OCI-LY3 (cell line): ENCODE data around the gene MET.

Experiments
- EZH2phosphoT487 ChIP-seq: fragments of 200-600 bp; shearing (Covaris generic); IDR thresholded peaks from 2 replicates; pipeline ENCODE4 v1.6.1; 2018; ENCODE audit warnings: antibody characterized with exemption, mixed run types, low read depth
- TF ChIP-seq, protein P1 (sequence below): fragments of 200-600, 300-600 bp; sonication (generic); IDR thresholded peaks from 2 replicates; pipeline ENCODE4 v1.5.1; 2014; ENCODE audit warnings: antibody characterized with exemption, low read length, low read depth

DNA sequence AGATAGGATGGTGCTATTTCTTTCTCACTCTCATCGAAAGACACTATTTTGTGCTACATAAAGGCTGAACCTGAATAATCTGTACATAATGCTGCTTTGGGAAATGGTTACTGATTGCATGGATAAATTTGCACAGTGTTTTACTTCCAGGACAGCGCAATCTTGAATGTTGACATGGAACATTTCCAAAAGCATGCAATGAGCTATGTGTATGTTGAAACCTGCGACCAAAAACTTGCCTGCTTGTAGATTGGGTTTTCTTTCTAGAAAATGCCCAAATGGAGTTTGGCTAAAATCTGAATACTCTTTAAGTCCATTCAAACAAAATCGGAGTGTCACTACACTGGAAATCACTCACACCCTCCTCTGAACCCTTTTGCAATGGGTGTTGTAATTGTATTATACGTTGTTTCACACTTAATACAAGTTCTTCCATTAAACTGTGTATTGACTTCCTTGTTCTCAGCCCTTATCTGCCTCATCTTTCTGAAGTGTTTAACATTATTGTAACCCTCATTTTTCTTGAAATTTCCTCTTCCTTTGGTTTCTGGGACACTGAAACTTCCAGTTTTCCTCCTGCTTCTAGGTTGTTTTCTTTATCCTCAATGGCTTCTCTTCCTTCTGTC, 116.7 kb downstream of the MET start:
- TF ChIP-seq, protein P1, sequence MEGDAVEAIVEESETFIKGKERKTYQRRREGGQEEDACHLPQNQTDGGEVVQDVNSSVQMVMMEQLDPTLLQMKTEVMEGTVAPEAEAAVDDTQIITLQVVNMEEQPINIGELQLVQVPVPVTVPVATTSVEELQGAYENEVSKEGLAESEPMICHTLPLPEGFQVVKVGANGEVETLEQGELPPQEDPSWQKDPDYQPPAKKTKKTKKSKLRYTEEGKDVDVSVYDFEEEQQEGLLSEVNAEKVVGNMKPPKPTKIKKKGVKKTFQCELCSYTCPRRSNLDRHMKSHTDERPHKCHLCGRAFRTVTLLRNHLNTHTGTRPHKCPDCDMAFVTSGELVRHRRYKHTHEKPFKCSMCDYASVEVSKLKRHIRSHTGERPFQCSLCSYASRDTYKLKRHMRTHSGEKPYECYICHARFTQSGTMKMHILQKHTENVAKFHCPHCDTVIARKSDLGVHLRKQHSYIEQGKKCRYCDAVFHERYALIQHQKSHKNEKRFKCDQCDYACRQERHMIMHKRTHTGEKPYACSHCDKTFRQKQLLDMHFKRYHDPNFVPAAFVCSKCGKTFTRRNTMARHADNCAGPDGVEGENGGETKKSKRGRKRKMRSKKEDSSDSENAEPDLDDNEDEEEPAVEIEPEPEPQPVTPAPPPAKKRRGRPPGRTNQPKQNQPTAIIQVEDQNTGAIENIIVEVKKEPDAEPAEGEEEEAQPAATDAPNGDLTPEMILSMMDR: no peak
- no peak for TF ChIP-seq EZH2phosphoT487
